ENCODE data around the gene LCN10.

- no peak for TF ChIP-seq CTCF (IDR thresholded peaks at IDR 0.05)
- no peak for TF ChIP-seq HMGXB4 (CRISPR knock-in tag; IDR thresholded peaks at IDR 0.05; ENCODE audit: borderline replicate concordance)
- TF ChIP-seq USF2 (IDR thresholded peaks at IDR 0.05) = no peak
- no peak for TF ChIP-seq EHF (CRISPR knock-in tag; IDR thresholded peaks at IDR 0.05)
- TF ChIP-seq RFX5 (IDR thresholded peaks at IDR 0.05) = no peak
- TF ChIP-seq PBX3 (IDR thresholded peaks at IDR 0.05) = no peak
- TF ChIP-seq ZFP36 (IDR thresholded peaks at IDR 0.05; ENCODE audit: borderline replicate concordance, partially characterized antibody) = no peak
These were observed 6.2 kb upstream of the LCN10 start for GRCh38 chr9:136748666-136749611.

Measured in A549 (cell line).